VCaP (cell line): ENCODE measurements around the gene LRRC46.

ENCODE experiments used
- H3K27ac ChIP-seq: fragments of 450-650 bp; 2 replicates; pipeline ENCODE4 v1.5.1; 2017
- CTCF ChIP-seq: fragments of 450-650 bp; conservative IDR thresholded peaks from 2 replicates; pipeline ENCODE4 v1.5.1; 2017; ENCODE audit warnings: mild to moderate bottlenecking, moderate library complexity

The LRRC46 gene

GRCh38 chr17:47841488-47842291 is 10.2 kb downstream of the LRRC46 start:
- TF ChIP-seq CTCF = no peak; the same call in none of the 2 replicates
- peak overlapping the region; percentile 79 for H3K27ac ChIP-seq

- H3K27ac ChIP-seq = peak overlapping the region; percentile 79
Measured at GRCh38 chr17:47843391-47843730, 11.9 kb downstream of the LRRC46 start.

GRCh38 chr17:47844227-47844626 is 12.8 kb downstream of the LRRC46 start:
- TF ChIP-seq CTCF = no peak
- peak overlapping the region; percentile 79 for H3K27ac ChIP-seq

More at GRCh38 chr17:47843391-47843730, 11.9 kb downstream of the LRRC46 start:
- peak; percentile 63 for TF ChIP-seq CTCF

- peak; percentile 58 for TF ChIP-seq CTCF
- H3K27ac ChIP-seq = peak overlapping the region; percentile 79
Measured at GRCh38 chr17:47844814-47845715, 13.6 kb downstream of the LRRC46 start.

GRCh38 chr17:47845716-47846075 is 14.2 kb downstream of the LRRC46 start:
- TF ChIP-seq CTCF = no peak
- no peak overlapping the region; the same call in 1 of the 2 replicates for H3K27ac ChIP-seq

GRCh38 chr17:47846716-47847340 is 15.4 kb downstream of the LRRC46 start:
- no peak overlapping the region for H3K27ac ChIP-seq
- no peak for TF ChIP-seq CTCF
